A172 (cell line): ENCODE data around the gene CALCOCO2. TPM values are rescaled to one million over a fixed set of nuclear protein-coding genes. Genes with fewer than 3 reads are reported as not detected.

Source experiments
- DNase-seq: peaks from one replicate; pipeline ENCODE4 v3.0.0-alpha.2; 2015; ENCODE audit warnings: low spot score
- total RNA-seq: library from RNA; depleted of rRNA; stranded (reverse); fragments of >200 nt; shearing (Covaris generic); gene quantifications from 2 replicates; pipeline ENCODE4 v1.2.3, GENCODE V29; 2014

The CALCOCO2 gene
- total RNA-seq, 1 experiment from 2014 or later = 78.4 TPM

DNA sequence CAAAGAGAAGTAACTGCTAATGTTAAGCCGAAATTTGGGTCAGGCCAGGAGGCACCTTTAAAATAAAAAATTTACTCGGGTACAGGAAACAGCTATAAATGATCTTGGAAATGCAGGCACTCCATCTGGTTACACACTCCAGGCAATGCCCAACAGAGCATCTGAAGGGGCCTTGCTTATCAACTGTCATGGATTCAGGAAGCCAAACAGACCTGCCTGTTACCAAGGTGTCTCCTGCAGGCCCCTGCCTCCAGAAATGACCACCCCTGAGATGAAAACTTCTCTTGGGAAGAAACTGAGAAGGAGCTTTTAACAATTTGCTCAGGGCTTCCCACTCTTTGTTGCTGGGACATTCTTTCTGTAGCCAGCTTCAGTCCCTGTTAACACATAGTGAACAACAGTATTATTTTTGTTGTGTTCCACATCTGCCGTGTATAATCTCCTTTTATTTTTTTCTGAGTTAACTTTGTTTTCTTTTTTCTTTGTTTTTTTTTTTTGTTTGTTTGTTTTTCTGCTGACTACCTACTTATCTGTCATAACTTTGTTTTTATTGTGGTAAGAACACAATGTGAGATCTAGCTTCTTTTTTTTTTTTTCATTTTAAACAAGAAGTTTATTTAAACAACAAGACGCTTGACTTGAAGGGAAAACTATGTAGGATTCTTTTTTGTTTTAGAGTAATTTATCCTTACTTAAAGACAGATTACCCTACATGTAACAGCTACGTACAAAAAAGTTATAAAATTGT, 43.0 kb downstream of the CALCOCO2 start:
- no peak for DNase-seq

- peak; percentile 68 for DNase-seq
Measured at GRCh38 chr17:48878920-48879898, 48.4 kb downstream of the CALCOCO2 start.

GRCh38 chr17:48882272-48882671, 51.4 kb downstream of the CALCOCO2 start:
- DNase-seq = no peak

DNA sequence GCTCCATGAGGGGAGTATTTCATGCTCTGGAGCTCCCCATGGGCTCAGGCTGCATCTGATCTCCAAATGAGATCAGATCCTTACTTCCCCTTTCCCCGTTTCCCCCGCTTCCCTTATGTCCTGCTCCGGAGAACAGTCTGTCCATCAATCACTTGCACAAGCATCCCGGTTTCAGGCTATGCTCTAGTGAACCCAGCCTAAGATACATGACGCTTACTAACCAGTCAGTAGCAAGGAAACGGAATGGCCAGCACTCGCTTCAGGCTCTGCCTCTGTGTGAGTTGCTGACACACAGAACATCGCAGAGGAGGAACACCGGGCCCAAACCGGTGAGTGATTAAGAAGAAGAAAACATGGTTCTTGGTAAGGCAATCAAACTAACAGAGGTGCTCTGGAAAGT, 52.3 kb downstream of the CALCOCO2 start:
- no peak for DNase-seq

DNA sequence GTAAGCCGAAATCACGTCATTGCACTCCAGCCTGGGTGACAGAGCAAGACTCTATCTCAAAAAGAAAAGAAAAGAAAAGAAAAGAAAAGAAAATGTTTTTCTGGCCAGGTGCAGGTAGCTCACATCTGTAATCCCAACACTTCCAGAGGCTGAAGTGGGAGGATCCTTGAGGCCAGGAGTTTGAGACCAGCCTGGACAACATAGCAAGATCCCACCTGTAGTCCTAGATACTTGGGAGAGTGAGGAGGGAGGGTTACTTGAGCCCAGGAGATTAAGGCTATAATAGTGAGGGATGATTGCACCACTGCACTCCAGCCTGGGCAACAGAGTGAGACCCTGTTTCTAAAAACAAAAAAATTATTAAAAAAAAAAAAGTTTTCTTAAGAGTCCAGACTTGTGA, 59.3 kb downstream of the CALCOCO2 start:
- DNase-seq = no peak

GRCh38 chr17:48892940-48893645, 62.3 kb downstream of the CALCOCO2 start:
- no peak for DNase-seq

GRCh38 chr17:48893646-48894508, 63.0 kb downstream of the CALCOCO2 start:
- DNase-seq = no peak

DNA sequence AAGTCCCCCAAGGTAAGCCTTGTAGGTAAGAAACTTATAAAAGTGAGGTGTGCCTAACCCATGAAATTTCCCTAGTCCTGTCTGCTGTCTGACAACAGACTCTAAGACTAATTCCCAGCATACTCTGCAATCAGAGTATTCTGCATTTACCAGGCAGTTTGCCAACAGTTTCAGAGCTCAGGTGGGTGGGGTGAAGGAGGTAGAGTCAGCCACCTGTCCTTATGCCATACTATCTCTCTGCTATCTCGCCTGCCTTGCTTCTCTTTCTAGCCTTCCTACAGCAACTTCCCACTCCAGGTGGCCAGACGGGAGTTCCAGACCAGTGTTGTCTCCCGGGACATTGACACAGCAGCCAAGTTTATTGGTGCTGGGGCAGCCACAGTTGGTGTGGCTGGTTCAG, 64.1 kb downstream of the CALCOCO2 start:
- no peak for DNase-seq

- DNase-seq = no peak
Measured at GRCh38 chr17:48901241-48901640, 70.4 kb downstream of the CALCOCO2 start.

DNA sequence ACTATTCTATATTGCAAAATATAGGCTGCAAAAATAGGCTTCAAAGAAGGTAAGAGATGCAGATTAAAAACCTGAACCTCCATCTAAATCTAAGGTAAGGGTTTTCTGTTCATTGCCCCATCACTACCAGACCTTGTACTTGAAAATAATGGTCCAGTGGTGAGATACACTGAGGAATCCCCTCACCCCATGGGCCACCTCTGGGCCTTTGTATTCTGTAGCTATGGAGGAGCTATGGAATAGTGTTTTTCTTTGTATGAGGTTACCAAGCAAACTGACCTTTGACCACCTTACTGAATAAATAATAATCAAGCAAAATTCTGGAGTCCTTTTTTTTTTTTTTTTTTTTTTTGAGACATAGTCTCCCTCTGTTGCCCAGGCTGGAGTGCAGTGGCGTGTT, 72.6 kb downstream of the CALCOCO2 start:
- DNase-seq = no peak

DNA sequence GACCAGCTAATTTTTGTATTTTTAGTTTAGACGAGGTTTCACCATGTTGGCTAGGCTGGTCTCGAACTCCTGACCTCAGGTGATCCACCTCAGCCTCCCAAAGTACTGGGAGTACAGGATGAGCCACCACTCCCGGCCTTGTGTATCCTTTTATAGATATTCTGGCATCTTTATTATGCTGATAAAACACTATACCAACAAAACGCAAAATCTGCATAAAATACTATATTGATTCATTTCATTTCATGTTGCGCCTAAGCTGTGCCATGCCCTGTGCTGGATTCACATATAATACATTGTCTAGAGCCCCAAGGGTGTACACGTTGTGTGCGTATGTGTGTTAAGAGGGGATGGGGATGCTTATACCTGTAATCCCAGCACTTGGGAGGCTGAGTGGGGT, 73.6 kb downstream of the CALCOCO2 start:
- DNase-seq = no peak

- no peak for DNase-seq
Measured at GRCh38 chr17:48905987-48906515, 75.2 kb downstream of the CALCOCO2 start.

DNA sequence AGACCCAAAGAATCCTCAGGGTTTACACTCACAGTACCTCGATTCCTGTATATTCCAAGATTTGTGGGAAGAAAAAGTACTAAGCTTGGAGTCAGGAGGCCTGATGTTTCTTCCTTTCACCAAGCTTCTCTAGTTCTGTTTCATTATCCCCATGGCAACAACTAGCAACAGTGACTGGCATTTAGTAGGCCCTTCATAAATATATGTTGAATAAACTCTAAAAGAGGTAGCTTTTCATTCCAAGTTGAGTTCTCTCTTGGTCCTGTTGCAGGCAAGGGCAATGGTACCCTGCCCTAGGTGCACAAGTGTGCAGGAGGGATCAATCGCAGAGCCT, 76.8 kb downstream of the CALCOCO2 start:
- no peak for DNase-seq

GRCh38 chr17:48908047-48908843, 77.4 kb downstream of the CALCOCO2 start, which contains the start of gene UBE2Z:
Gene UBE2Z, plus strand, starts transcription at chr17:48908407. Its CDS starts 97 bp downstream, at chr17:48908504.
- DNase-seq = peak; percentile 91

- DNase-seq = peak; percentile 81
Measured at GRCh38 chr17:48908853-48909394, 78.1 kb downstream of the CALCOCO2 start.

GRCh38 chr17:48909783-48910182, 78.9 kb downstream of the CALCOCO2 start:
- no peak for DNase-seq

DNA sequence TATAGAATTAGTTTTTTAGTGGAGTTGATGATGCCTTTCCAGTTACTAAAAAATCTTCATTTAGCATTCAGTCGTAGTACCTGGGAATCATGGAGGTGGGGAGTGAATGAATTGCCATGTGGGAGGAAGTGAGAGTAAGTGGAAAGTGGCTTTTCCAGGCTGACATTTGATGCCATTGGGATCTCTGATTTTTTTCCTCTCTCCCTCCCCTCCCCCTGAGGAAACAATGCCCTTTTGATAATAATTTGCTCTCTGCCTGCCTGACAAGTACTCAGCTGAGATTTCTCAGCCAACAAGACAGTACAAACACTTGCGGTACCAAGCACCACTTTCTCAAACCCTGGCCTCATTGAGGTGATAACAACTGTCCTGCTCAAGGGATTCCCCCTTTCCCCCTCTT, 79.5 kb downstream of the CALCOCO2 start:
- no peak for DNase-seq

GRCh38 chr17:48912476-48912875, 81.6 kb downstream of the CALCOCO2 start:
- no peak for DNase-seq
